HepG2 (cell line): Measurements from ENCODE around the gene HABP2. TPM values are rescaled to one million over a fixed set of nuclear protein-coding genes. Genes with fewer than 3 reads are reported as not detected.

ENCODE experiments used
- ARID2 ChIP-seq: sonication (generic); formaldehyde crosslinking; IDR thresholded peaks from 2 replicates; pipeline ENCODE4 v1.8.1; 2022; ENCODE audit warnings: mild to moderate bottlenecking, missing genetic modification reagents, borderline replicate concordance
- BCL6 ChIP-seq: IDR thresholded peaks from 2 replicates; pipeline ENCODE4 v1.6.1; 2016; ENCODE audit warnings: missing genetic modification reagents, missing compliant biosample characterization
- CTCF ChIP-seq: sonication (generic); formaldehyde crosslinking; IDR thresholded peaks from 2 replicates; pipeline ENCODE4 v1.5.0; 2020; ENCODE audit warnings: mild to moderate bottlenecking, missing genetic modification reagents, moderate library complexity
- FOXA3 ChIP-seq: IDR thresholded peaks from 2 replicates; pipeline ENCODE4 v1.6.1; 2016; ENCODE audit warnings: missing genetic modification reagents, missing compliant biosample characterization
- GFI1 ChIP-seq: sonication (generic); formaldehyde crosslinking; IDR thresholded peaks from 2 replicates; pipeline ENCODE4 v1.5.0; 2020; ENCODE audit warnings: missing genetic modification reagents, mild to moderate bottlenecking, borderline replicate concordance
- HHEX ChIP-seq: IDR thresholded peaks from 2 replicates; pipeline ENCODE4 v1.6.1; 2016; ENCODE audit warnings: control low read depth
- RARA ChIP-seq: IDR thresholded peaks from 2 replicates; pipeline ENCODE4 v1.6.1; 2016; ENCODE audit warnings: missing genetic modification reagents, missing compliant biosample characterization
- SOX13 ChIP-seq, 3 experiments: fragments of 450-650 bp in 1 of 3; sonication (generic) in 1 of 3; formaldehyde crosslinking in 1 of 3; IDR thresholded peaks in 2 of 3; conservative IDR thresholded peaks in 1 of 3; 2 replicates each; pipeline versions ENCODE4 v1.5.0 to v1.6.1; 2016 to 2020; ENCODE audit warnings: antibody characterized with exemption in 1 of 3, mild to moderate bottlenecking in 1 of 3, missing compliant biosample characterization in 1 of 3, missing genetic modification reagents in 1 of 3, moderate library complexity in 1 of 3
- THRA ChIP-seq: sonication (generic); formaldehyde crosslinking; IDR thresholded peaks from 2 replicates; pipeline ENCODE4 v1.4.0; 2020; ENCODE audit warnings: missing genetic modification reagents, borderline replicate concordance
- XRCC5 ChIP-seq: fragments of 200-400 bp; formaldehyde crosslinking; optimal IDR thresholded peaks from 2 replicates; pipeline ENCODE3; 2017; ENCODE audit warnings: mild to moderate bottlenecking, low read length
- ZFYVE20 ChIP-seq: sonication (generic); formaldehyde crosslinking; IDR thresholded peaks from 2 replicates; pipeline ENCODE4 v1.8.0; 2023; ENCODE audit warnings: low read depth, mild to moderate bottlenecking, moderate library complexity, missing genetic modification reagents, borderline replicate concordance
- ZMYM4 ChIP-seq: sonication (generic); formaldehyde crosslinking; IDR thresholded peaks from 2 replicates; pipeline ENCODE4 v1.8.1; 2023; ENCODE audit warnings: mild to moderate bottlenecking, missing genetic modification reagents
- ZNF17 ChIP-seq: sonication (generic); formaldehyde crosslinking; IDR thresholded peaks from 2 replicates; pipeline ENCODE4 v1.5.0; 2020; ENCODE audit warnings: mild to moderate bottlenecking, missing genetic modification reagents
- ZNF256 ChIP-seq: sonication (generic); formaldehyde crosslinking; conservative IDR thresholded peaks from 2 replicates; pipeline ENCODE4 v1.4.0; 2020; ENCODE audit warnings: missing genetic modification reagents
- ZNF614 ChIP-seq: IDR thresholded peaks from 2 replicates; pipeline ENCODE4 v1.6.1; 2018; ENCODE audit warnings: missing biosample characterization, missing genetic modification reagents, inconsistent platforms, borderline replicate concordance
- ZNF629 ChIP-seq: sonication (generic); formaldehyde crosslinking; conservative IDR thresholded peaks from 2 replicates; pipeline ENCODE4 v1.5.0; 2020; ENCODE audit warnings: missing genetic modification reagents
- ZNF670 ChIP-seq: sonication (generic); formaldehyde crosslinking; IDR thresholded peaks from 2 replicates; pipeline ENCODE4 v1.8.0; 2022; ENCODE audit warnings: mild to moderate bottlenecking, missing genetic modification reagents, borderline replicate concordance
- ZNF713 ChIP-seq: sonication (generic); formaldehyde crosslinking; IDR thresholded peaks from 2 replicates; pipeline ENCODE4 v1.4.0; 2020; ENCODE audit warnings: mild to moderate bottlenecking, missing genetic modification reagents
- ZNF768 ChIP-seq: sonication (generic); formaldehyde crosslinking; IDR thresholded peaks from 2 replicates; pipeline ENCODE4 v1.4.0; 2020; ENCODE audit warnings: missing genetic modification reagents
- polyA plus RNA-seq, 8 experiments: library from polyadenylated mRNA; depleted of rRNA in 3 of 8; stranded (reverse) in 7 of 8; unstranded in 1 of 8; fragments of >200 nt; fragmentation: Illumina TruSeq in 4 of 8; extraction: Trizol in 4 of 8; gene quantifications; 2 replicates each; pipeline versions ENCODE4 v1.2.1 to v1.2.3, GENCODE V29; 2011 to 2016; ENCODE audit warnings: low read depth in 4 of 8, missing spikeins in 1 of 8, mixed read lengths in 1 of 8; ENCODE audit not compliant: insufficient read depth in 1 of 8
- total RNA-seq, 5 experiments: library from RNA; depleted of rRNA; stranded (reverse); fragments of >200 nt; fragmentation: Illumina TruSeq; extraction: Trizol; gene quantifications; 2 replicates each; pipeline ENCODE4 v1.2.3, GENCODE V29; 2016; ENCODE audit warnings: low read depth in 1 of 5
- TF ChIP-seq, protein P1 (sequence below): sonication (generic); formaldehyde crosslinking; IDR thresholded peaks from 2 replicates; pipeline ENCODE4 v1.4.0; 2020; ENCODE audit warnings: low read depth, mild to moderate bottlenecking, missing genetic modification reagents
- TF ChIP-seq, protein P2 (sequence below): sonication (generic); formaldehyde crosslinking; conservative IDR thresholded peaks from 2 replicates; pipeline ENCODE4 v1.4.0; 2020; ENCODE audit warnings: mild to moderate bottlenecking, missing genetic modification reagents, moderate library complexity

The HABP2 gene
- total and polyA plus RNA-seq, 2 of the 13 experiments (the other 11 are each of a cell fraction or from before 2014, with no cell fraction given), result 0.12 to 0.13 TPM

GRCh38 chr10:113540845-113541548, 11.9 kb upstream of the HABP2 start (continued):
- TF ChIP-seq THRA, result peak; percentile 33; the same call in 1 of the 2 replicates
- no peak for TF ChIP-seq ZNF17
- TF ChIP-seq ZMYM4 (CRISPR knock-in tag), result 0 out of 2 replicates have a peak, but pooled peaks have one; percentile 60
- TF ChIP-seq, protein P1, sequence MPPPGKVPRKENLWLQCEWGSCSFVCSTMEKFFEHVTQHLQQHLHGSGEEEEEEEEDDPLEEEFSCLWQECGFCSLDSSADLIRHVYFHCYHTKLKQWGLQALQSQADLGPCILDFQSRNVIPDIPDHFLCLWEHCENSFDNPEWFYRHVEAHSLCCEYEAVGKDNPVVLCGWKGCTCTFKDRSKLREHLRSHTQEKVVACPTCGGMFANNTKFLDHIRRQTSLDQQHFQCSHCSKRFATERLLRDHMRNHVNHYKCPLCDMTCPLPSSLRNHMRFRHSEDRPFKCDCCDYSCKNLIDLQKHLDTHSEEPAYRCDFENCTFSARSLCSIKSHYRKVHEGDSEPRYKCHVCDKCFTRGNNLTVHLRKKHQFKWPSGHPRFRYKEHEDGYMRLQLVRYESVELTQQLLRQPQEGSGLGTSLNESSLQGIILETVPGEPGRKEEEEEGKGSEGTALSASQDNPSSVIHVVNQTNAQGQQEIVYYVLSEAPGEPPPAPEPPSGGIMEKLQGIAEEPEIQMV (CRISPR knock-in tag), result peak; percentile 35; the same call in 1 of the 2 replicates
- TF ChIP-seq FOXA3 (CRISPR knock-in tag), result peak; percentile 73
- 0 out of 2 replicates have a peak, but pooled peaks have one; percentile 28 for TF ChIP-seq ZNF670 (CRISPR knock-in tag)
- TF ChIP-seq ARID2, result no peak
- TF ChIP-seq ZNF713, result no peak
- TF ChIP-seq, protein P2, sequence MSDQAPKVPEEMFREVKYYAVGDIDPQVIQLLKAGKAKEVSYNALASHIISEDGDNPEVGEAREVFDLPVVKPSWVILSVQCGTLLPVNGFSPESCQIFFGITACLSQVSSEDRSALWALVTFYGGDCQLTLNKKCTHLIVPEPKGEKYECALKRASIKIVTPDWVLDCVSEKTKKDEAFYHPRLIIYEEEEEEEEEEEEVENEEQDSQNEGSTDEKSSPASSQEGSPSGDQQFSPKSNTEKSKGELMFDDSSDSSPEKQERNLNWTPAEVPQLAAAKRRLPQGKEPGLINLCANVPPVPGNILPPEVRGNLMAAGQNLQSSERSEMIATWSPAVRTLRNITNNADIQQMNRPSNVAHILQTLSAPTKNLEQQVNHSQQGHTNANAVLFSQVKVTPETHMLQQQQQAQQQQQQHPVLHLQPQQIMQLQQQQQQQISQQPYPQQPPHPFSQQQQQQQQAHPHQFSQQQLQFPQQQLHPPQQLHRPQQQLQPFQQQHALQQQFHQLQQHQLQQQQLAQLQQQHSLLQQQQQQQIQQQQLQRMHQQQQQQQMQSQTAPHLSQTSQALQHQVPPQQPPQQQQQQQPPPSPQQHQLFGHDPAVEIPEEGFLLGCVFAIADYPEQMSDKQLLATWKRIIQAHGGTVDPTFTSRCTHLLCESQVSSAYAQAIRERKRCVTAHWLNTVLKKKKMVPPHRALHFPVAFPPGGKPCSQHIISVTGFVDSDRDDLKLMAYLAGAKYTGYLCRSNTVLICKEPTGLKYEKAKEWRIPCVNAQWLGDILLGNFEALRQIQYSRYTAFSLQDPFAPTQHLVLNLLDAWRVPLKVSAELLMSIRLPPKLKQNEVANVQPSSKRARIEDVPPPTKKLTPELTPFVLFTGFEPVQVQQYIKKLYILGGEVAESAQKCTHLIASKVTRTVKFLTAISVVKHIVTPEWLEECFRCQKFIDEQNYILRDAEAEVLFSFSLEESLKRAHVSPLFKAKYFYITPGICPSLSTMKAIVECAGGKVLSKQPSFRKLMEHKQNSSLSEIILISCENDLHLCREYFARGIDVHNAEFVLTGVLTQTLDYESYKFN (CRISPR knock-in tag), result peak; percentile 77
- TF ChIP-seq ZNF768 (CRISPR knock-in tag), result no peak
- TF ChIP-seq ZNF629 (CRISPR knock-in tag), result peak; percentile 45
- no peak for TF ChIP-seq ZNF256
- TF ChIP-seq CTCF (CRISPR knock-in tag), result no peak
- peak; percentile 74 for TF ChIP-seq GFI1
- 0 out of 2 replicates have a peak, but pooled peaks have one; percentile 16 for TF ChIP-seq RARA (CRISPR knock-in tag)
- no peak for TF ChIP-seq ZFYVE20 (CRISPR knock-in tag)
- no peak for TF ChIP-seq SOX13 (IDR thresholded peaks at IDR 0.05)
- TF ChIP-seq SOX13 (CRISPR knock-in tag; conservative IDR thresholded peaks at IDR 0.05 in 1 of 2, IDR thresholded peaks at IDR 0.05 in 1 of 2), result peak in 1 of 2 experiments; percentile 68; a peak in 2 of 4 replicates
- TF ChIP-seq ZNF614, result 0 out of 2 replicates have a peak, but pooled peaks have one; percentile 46
- TF ChIP-seq BCL6 (CRISPR knock-in tag), result peak; percentile 70
- 0 out of 2 replicates have a peak, but pooled peaks have one; percentile 32 for TF ChIP-seq HHEX (CRISPR knock-in tag)
- peak; percentile 35 for TF ChIP-seq XRCC5
